Brain microvascular endothelial cell (primary cell): Measurements from ENCODE around the gene STK11.
A peak's percentile ranks its signal among the peaks of the same experiment; 100 is the strongest.
"Not testable (repeated sequence)": the region's sequence is repeated elsewhere in the genome, so short reads cannot be mapped to it uniquely, and the experiment has no call there.

Experiments used
- DNase-seq: peaks from one replicate; pipeline ENCODE4 v3.0.0-alpha.2; 2020
- H3K27ac ChIP-seq: fragments of 250-450 bp; sonication (Bioruptor Pico); 2 replicates; pipeline ENCODE4 v1.5.1; 2020; ENCODE audit warnings: mild to moderate bottlenecking, moderate library complexity
- H3K27me3 ChIP-seq: fragments of 250-450 bp; sonication (Bioruptor Pico); replicated peaks from 2 replicates; pipeline ENCODE4 v1.5.1; 2020; ENCODE audit warnings: mild to moderate bottlenecking
- H3K36me3 ChIP-seq: fragments of 250-450 bp; sonication (Bioruptor Pico); replicated peaks from 2 replicates; pipeline ENCODE4 v1.5.1; 2020; ENCODE audit warnings: mild to moderate bottlenecking
- H3K4me3 ChIP-seq: 2 replicates; pipeline ENCODE4 v1.5.1; 2011; ENCODE audit warnings: low read depth, mild to moderate bottlenecking, control low read depth, low read length, moderate library complexity
- in situ Hi-C: cut with HindIII; loops from 2 replicates; pipeline ENCODE4 v1.10.0; 2017; ENCODE audit warnings: low sequenced_read_pairs, low pct_ligation_motif_present
- TF ChIP-seq, protein P1 (sequence below): IDR thresholded peaks from 2 replicates; pipeline ENCODE4 v1.5.1; 2011; ENCODE audit warnings: low read depth, mild to moderate bottlenecking, moderate library complexity, low read length, control low read depth, inconsistent platforms; ENCODE audit errors: missing control alignments

The STK11 gene

DNA sequence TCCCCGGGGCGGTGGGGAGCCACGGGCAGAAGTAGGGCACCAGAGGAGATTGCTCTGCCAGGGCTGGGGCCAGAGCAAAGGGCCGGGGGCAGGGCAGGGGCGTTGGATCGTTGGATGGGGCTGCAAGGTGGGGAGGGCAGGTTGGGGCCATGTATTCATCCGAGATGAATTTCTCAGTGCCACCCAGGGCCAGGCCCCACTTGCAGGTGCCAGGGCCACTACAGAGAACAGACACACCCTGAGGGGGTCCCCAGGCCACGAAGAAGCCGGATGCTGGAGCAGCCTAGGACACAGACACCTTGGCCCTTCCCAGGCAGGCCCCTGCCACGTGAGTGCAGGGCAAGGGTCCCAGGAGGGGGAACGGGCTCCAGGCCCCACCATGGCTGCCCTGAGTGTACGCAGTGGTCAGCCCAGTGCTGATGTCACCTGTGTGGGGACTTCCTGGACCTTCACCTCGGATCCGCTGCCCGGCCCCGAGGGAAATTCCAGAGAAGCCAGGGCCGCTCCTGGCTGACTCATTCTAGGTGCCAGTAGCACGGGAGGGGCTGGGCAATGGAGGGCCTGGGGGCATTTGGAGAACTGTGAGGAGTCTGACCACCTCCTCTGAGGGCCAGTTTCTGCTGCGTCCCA, 21.9 kb upstream of the STK11 start:
- Histone ChIP-seq H3K36me3 (no peaks in the 10 kb centered on the region), H3K4me3 (no peak overlapping the region), H3K27me3 (no peaks in the 10 kb centered on the region), H3K27ac (no peak overlapping the region)
- in situ Hi-C loops, result no loop called here
- TF ChIP-seq, protein P1, sequence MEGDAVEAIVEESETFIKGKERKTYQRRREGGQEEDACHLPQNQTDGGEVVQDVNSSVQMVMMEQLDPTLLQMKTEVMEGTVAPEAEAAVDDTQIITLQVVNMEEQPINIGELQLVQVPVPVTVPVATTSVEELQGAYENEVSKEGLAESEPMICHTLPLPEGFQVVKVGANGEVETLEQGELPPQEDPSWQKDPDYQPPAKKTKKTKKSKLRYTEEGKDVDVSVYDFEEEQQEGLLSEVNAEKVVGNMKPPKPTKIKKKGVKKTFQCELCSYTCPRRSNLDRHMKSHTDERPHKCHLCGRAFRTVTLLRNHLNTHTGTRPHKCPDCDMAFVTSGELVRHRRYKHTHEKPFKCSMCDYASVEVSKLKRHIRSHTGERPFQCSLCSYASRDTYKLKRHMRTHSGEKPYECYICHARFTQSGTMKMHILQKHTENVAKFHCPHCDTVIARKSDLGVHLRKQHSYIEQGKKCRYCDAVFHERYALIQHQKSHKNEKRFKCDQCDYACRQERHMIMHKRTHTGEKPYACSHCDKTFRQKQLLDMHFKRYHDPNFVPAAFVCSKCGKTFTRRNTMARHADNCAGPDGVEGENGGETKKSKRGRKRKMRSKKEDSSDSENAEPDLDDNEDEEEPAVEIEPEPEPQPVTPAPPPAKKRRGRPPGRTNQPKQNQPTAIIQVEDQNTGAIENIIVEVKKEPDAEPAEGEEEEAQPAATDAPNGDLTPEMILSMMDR, result no peak
- DNase-seq, result no peak

DNA sequence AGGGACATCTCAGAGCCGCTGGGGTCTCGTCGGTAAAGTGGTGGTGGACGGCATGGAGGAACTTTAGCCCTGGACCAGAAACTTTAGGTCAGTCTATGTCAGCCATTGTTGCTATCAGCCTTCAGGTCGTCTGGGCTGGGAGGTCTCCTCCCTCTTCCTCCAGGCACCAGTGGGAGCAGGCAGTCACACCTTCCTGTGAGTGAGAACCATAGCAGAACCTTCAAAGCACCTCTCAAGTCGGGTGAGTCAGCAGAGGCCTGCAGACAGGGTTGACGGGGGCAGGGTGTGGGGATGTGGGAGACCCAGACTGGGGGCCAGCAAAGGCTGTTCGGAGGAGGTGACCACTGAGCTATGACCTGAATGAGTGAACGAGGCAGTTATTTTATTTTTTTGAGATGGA, 16.2 kb upstream of the STK11 start:
- Histone ChIP-seq H3K27ac (no peak overlapping the region), H3K36me3 (no peaks in the 10 kb centered on the region), H3K4me3 (no peak overlapping the region), H3K27me3 (no peaks in the 10 kb centered on the region)
- in situ Hi-C loops, result no loop called here
- DNase-seq, result no peak
- TF ChIP-seq, protein P1, result no peak

DNA sequence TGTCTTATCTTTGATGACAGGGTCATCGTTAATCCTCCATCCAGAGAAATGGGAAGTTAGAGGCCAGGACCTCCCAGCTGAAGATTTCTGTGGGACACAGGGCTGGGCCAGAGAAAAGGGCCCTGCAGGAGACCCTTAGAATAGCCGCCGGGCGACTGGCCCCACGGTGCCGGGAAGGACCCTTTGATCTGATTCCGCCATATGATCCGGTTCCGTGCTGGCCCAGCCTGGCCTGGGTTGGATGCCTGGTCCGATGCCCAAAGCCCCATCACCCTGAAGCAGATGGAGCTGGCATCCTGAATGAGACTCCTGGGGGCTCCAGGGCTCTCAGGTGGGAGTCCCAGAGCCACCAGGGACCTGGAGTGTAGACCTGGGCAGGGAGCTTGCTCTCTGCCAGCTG, 6.0 kb upstream of the STK11 start:
- in situ Hi-C loops, result no loop called here
- no peak overlapping the region for H3K4me3 ChIP-seq
- H3K27ac ChIP-seq, result no peak overlapping the region
- H3K27me3 ChIP-seq, result no peaks in the 10 kb centered on the region
- H3K36me3 ChIP-seq, result no peaks in the 10 kb centered on the region
- TF ChIP-seq, protein P1, result no peak
- DNase-seq, result no peak

DNA sequence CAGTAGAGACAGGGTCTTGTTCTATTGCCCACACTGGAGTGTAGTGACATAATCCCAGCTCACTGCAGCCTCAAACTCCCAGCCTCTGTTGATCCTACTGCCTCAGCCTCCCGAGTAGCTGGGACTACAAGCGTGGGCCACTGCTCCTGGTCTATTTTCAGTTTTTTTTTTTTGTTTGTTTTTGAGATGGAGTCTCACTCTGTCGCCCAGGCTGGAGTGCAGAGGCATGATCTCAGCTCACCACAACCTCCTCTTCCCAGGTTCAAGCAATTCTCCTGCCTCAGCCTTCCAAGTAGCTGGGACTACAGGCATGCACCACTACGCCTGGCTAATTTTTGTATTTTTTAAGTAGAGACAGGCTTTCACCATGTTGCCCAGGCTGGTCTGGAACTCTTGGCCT, 5.0 kb upstream of the STK11 start:
- H3K27me3 ChIP-seq, H3K4me3 ChIP-seq, DNase-seq, in situ Hi-C loops, H3K36me3 ChIP-seq, H3K27ac ChIP-seq: not testable (repeated sequence)

DNA sequence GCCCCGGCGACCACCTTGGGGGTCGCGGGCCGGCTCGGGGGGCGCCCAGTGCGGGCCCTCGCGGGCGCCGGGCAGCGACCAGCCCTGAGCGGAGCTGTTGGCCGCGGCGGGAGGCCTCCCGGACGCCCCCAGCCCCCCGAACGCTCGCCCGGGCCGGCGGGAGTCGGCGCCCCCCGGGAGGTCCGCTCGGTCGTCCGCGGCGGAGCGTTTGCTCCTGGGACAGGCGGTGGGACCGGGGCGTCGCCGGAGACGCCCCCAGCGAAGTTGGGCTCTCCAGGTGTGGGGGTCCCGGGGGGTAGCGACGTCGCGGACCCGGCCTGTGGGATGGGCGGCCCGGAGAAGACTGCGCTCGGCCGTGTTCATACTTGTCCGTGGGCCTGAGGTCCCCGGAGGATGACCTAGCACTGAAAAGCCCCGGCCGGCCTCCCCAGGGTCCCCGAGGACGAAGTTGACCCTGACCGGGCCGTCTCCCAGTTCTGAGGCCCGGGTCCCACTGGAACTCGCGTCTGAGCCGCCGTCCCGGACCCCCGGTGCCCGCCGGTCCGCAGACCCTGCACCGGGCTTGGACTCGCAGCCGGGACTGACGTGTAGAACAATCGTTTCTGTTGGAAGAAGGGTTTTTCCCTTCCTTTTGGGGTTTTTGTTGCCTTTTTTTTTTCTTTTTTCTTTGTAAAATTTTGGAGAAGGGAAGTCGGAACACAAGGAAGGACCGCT, 729 bp downstream of the STK11 start:
- H3K27me3 ChIP-seq, result no peaks in the 10 kb centered on the region
- no peak for DNase-seq
- TF ChIP-seq, protein P1, result no peak
- H3K27ac ChIP-seq, result peak overlapping the region; percentile 28
- H3K4me3 ChIP-seq, result peak overlapping the region; percentile 70
- H3K36me3 ChIP-seq, result peaks cover 3% of the 10 kb centered on the region
- in situ Hi-C loops, result no loop called here

DNA sequence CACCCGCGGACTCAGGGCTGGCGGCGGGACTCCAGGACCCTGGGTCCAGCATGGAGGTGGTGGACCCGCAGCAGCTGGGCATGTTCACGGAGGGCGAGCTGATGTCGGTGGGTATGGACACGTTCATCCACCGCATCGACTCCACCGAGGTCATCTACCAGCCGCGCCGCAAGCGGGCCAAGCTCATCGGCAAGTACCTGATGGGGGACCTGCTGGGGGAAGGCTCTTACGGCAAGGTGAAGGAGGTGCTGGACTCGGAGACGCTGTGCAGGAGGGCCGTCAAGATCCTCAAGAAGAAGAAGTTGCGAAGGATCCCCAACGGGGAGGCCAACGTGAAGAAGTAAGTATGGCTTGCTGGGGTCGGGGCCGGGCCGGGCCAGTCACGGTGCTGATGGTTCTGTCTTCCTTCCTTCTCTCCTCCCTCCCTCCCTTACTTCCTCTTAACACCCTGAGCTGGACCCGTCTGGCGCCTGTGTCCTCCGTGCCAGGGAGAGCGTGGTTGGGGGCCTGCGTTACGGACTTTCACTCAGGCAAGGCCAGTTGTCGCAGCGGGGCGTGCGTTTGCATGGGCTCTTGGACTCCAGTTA, 1.4 kb downstream of the STK11 start:
- no peak for DNase-seq
- Histone ChIP-seq H3K36me3 (peaks cover 3% of the 10 kb centered on the region), H3K4me3 (peak overlapping the region; percentile 70), H3K27ac (peak overlapping the region; percentile 18), H3K27me3 (no peaks in the 10 kb centered on the region)
- in situ Hi-C loops, result no loop called here
- TF ChIP-seq, protein P1, result no peak

DNA sequence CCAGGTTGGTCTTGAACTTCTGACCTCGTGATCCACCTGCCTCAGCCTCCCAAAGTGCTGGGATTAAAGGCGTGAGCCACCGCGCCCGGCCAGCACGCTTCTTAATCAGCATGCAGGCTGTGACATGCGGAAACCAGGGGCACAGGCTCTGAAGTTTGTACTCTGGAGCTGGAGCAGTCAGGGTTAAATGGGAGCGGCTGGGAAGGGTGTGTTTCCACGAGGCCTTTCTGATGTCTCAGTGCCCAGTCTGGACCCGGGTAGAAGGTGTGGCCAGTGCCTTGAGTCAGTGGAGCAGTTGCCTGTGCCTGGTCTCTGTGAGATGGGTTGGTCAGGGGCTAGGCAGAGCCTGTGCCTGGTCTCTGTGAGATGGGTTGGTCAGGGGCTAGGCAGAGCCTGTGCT, 3.3 kb downstream of the STK11 start:
- in situ Hi-C loops, H3K4me3 ChIP-seq, DNase-seq: not testable (repeated sequence)

More for the DNA sequence above, 3.3 kb downstream of the STK11 start:
- not testable (repeated sequence) for H3K27me3 ChIP-seq, H3K27ac ChIP-seq, H3K36me3 ChIP-seq
